Nephron progenitor cell (in vitro differentiated cells): ENCODE results near the gene DNAJC17.

Experiments used
- DNase-seq: peaks from one replicate; pipeline ENCODE4 v3.0.0; 2021
- H3K27ac Mint-ChIP-seq: 2 replicates; pipeline ENCODE4 v1.8.0; 2021; ENCODE audit warnings: mild to moderate bottlenecking, moderate library complexity, mixed read lengths
- H3K27me3 Mint-ChIP-seq: 2 replicates; pipeline ENCODE4 v1.8.0; 2021; ENCODE audit warnings: mild to moderate bottlenecking, low read depth, mixed read lengths; ENCODE audit not compliant: poor library complexity
- H3K36me3 Mint-ChIP-seq: 2 replicates; pipeline ENCODE4 v1.8.0; 2021; ENCODE audit warnings: low read depth, mixed read lengths
- H3K4me1 Mint-ChIP-seq: 2 replicates; pipeline ENCODE4 v1.8.0; 2021; ENCODE audit warnings: mixed read lengths
- H3K4me3 Mint-ChIP-seq: 2 replicates; pipeline ENCODE4 v1.8.0; 2021; ENCODE audit warnings: mild to moderate bottlenecking, moderate library complexity, mixed read lengths
- H3K9me3 Mint-ChIP-seq: 2 replicates; pipeline ENCODE4 v1.8.0; 2021; ENCODE audit warnings: mild to moderate bottlenecking, moderate library complexity, mixed read lengths
- CTCF ChIP-seq: fragments of 200-600 bp; sonication (generic); IDR thresholded peaks from 2 replicates; pipeline ENCODE4 v1.5.0; 2021; ENCODE audit warnings: antibody characterized with exemption

The DNAJC17 gene

GRCh38 chr15:40828447-40829036 is 21.3 kb upstream of the DNAJC17 start, which contains the start of gene PPP1R14D:
Gene PPP1R14D (minus strand): TSS chr15:40828708. CDS start chr15:40828641, 67 bp downstream.
- Mint-ChIP-seq H3K4me1 (peaks cover 10% of the 10 kb centered on the region), H3K9me3 (no peaks in the 10 kb centered on the region)

GRCh38 chr15:40826423-40827075 is 19.3 kb upstream of the DNAJC17 start:
- no peak overlapping the region for H3K4me3 Mint-ChIP-seq
- H3K27me3 Mint-ChIP-seq: peaks cover 14% of the 10 kb centered on the region
- no peak for TF ChIP-seq CTCF
- peaks cover 10% of the 10 kb centered on the region for H3K4me1 Mint-ChIP-seq
- H3K9me3 Mint-ChIP-seq: no peaks in the 10 kb centered on the region
- H3K27ac Mint-ChIP-seq: no peak overlapping the region
- DNase-seq: no peak
- no peaks in the 10 kb centered on the region for H3K36me3 Mint-ChIP-seq

More at GRCh38 chr15:40828447-40829036, 21.3 kb upstream of the DNAJC17 start, which contains the start of gene PPP1R14D:
- Mint-ChIP-seq H3K27me3 (peaks cover 14% of the 10 kb centered on the region), H3K4me3 (no peak within 1 kb of the TSS), H3K27ac (no peak within 1 kb of the TSS), H3K36me3 (no peaks in the 10 kb centered on the region)
- no peak for TF ChIP-seq CTCF
- DNase-seq: no peak

- Mint-ChIP-seq H3K36me3 (no peaks in the 10 kb centered on the region), H3K4me3 (no peak overlapping the region), H3K27me3 (peaks cover 18% of the 10 kb centered on the region), H3K27ac (no peak overlapping the region), H3K4me1 (peaks cover 10% of the 10 kb centered on the region), H3K9me3 (no peaks in the 10 kb centered on the region)
- no peak for DNase-seq
- no peak for TF ChIP-seq CTCF
Measured at GRCh38 chr15:40825661-40826422, 18.6 kb upstream of the DNAJC17 start.

GRCh38 chr15:40823572-40824343 is 16.5 kb upstream of the DNAJC17 start:
- Mint-ChIP-seq H3K4me3 (no peak overlapping the region), H3K36me3 (no peaks in the 10 kb centered on the region), H3K27me3 (peaks cover 21% of the 10 kb centered on the region), H3K4me1 (peaks cover 10% of the 10 kb centered on the region), H3K9me3 (no peaks in the 10 kb centered on the region), H3K27ac (no peak overlapping the region)
- TF ChIP-seq CTCF: no peak
- DNase-seq: no peak

- TF ChIP-seq CTCF: no peak
- H3K4me3 Mint-ChIP-seq: no peak overlapping the region
- H3K27me3 Mint-ChIP-seq: peaks cover 25% of the 10 kb centered on the region
- H3K36me3 Mint-ChIP-seq: no peaks in the 10 kb centered on the region
- no peaks in the 10 kb centered on the region for H3K9me3 Mint-ChIP-seq
- no peak for DNase-seq
- H3K4me1 Mint-ChIP-seq: peaks cover 5% of the 10 kb centered on the region
- H3K27ac Mint-ChIP-seq: no peak overlapping the region
Measured at GRCh38 chr15:40821195-40821594, 13.9 kb upstream of the DNAJC17 start.
